Urothelium cell line (cell line): ENCODE data around the gene RGL3.
A peak's percentile ranks its signal among the peaks of the same experiment; 100 is the strongest.
"Not testable (repeated sequence)": the region's sequence is repeated elsewhere in the genome, so short reads cannot be mapped to it uniquely, and the experiment has no call there.

ENCODE experiments used
- DNase-seq: peaks from one replicate; pipeline ENCODE4 v3.0.0; 2011; ENCODE audit warnings: low spot score, mixed read lengths
- FAIRE-seq: peaks from 2 replicates; lab custom pipeline; 2011; peaks lifted over from hg19 to GRCh38; lab: Jason Lieb, UNC

RGL3 gene

GRCh38 chr19:11384778-11385129, 34.4 kb downstream of the RGL3 start:
- FAIRE-seq = no peak
- DNase-seq = no peak

DNA sequence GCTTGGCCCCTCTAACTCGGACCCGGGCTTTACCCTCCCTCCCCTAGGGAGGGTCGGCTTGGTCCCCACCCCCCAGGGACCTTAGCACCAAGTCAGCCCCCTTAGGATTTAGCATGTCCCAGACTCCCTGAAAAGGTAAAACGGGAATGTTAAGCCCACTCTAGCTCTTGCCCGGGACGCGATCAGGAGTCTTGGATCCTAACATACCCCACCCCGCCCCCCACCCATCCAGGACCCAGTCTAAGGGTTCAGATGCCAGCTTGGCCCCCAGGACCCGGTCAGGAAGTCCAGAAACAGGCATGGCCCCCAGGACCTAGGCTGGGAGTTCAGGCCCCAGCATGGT, 35.4 kb downstream of the RGL3 start:
- no peak for FAIRE-seq
- DNase-seq = no peak

GRCh38 chr19:11382898-11383705, 36.0 kb downstream of the RGL3 start:
- no peak for FAIRE-seq
- peak; percentile 62 for DNase-seq

DNA sequence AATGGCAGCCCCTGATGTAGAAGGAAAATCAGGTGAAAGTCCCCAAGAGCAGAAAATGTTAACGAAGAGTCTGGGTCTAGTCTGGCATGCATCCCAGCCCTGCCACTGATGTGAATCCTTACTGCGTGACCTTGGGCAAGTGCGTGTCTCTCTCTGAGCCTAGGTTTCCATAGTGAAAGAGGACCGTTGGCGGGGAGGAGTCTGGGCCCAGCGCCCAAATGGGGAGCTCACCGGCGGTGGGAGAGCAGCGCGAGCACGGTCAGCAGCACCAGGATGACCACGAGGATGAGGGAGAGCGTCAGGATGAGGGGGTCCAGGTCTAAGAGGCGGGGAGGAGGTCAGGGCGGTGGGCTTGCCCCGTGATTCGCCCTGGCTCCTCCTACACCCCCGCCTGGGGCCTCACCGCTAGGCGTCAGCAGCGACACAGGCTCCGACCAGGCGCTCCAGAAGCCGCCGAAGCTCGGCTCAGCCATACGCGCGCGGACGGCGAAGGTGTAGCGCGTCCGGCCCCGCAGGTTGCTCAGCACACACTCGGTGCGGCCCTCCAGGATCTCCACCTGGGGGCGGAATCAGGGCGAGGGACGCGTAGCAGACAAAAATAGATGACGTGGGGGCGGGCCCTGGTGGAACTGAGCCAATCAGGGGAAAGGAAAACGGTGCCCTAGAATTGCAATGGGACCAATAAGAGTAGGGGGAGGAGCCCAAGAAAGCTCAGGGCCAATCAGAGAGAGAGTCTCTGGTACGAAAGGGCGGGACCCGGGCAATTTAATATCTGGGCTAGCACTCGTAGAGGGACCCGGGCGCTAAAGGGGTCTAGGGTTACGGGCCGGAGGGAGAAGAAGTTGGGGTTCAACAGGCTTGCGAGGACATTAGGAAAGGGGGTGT, 38.2 kb downstream of the RGL3 start:
- DNase-seq = peak; percentile 93
- FAIRE-seq = no peak

GRCh38 chr19:11379857-11380350, 39.2 kb downstream of the RGL3 start:
- DNase-seq = no peak
- no peak for FAIRE-seq

DNA sequence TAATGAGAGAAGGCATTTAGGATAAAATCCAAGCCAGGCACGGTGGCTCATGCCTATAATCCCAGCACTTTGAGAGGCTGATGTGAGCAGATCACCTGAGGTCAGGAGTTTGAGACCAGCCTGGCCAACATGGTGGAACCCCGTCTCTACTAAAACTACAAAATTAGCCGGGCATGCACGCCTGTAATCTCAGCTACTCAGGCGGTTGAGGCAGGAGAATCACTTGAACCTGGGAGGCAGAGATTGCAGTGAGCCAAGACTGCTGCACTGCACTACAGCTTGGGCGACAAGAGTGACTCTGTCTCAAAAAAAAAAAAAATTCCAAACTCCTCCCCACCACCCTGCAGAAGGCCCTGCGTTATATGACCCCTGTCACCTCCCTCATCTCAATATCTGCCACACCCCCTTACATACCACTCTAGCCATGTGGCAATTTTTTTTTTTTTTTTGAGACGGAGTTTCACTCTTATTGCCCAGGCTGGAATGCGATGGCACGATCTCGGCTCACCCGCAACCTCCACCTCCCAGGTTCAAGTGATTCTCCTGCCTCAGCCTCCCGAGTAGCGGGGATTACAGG, 39.8 kb downstream of the RGL3 start:
- FAIRE-seq, DNase-seq: not testable (repeated sequence)

DNA sequence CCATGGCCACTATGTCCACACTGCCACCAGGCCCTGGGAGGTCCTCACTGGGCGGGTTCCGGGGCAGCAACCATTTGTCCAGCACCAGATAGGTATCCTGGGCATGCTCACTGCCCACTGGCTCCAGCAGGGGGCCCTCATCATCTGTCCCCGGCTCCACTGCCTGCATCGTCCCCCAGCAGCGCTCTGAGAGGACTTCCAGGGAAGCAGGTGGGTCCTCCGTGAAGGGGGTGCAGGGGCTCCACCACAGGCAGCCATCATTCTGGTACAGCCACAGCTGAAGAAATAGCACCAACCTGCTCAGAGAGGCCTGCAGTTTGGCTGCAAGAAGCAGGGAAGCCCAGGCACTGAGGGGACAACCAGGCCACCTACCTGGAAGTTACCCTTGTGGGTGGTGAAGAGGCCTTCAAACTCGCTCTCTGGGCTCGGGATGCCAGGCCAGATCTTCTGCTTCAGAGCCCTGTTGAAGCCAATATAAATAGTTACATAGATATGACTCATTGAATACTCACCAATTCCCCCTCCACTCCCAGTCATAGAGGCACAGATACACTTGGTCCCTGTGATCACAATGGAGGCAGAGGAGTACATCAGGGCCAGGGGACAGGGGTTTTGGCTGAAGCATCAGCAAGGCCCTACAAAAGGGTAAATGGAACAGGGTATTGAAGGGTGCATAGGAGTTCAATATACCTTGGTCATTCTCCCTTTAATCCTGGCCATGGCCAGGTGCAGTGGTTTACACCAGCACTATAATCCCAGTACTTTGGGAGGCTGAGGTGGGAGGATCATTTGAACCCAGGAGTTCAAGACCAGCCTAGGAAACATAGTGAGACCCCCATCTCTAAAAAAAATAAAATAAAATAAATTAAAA, 40.6 kb downstream of the RGL3 start:
- FAIRE-seq = no peak
- no peak for DNase-seq

DNA sequence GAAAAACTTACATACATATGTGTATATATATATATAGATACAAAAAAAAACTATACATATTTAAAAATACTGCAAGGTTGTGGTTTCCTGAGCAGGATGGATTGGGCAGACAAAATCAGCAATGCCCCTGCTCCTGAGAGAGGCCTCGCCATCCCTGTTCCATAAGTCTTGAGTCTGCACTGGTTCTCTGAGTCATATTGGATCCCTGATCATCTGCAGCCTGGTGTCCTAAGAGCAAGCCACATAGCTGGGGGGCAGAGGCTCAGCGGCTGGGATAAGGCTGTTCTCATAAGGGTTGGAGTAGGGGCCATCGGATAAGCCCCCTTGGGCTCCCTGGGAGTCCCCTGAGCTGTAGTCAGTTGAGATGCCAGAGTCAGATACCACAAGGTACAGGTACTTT, 41.4 kb downstream of the RGL3 start:
- DNase-seq = no peak
- no peak for FAIRE-seq

GRCh38 chr19:11377237-11377636, 41.9 kb downstream of the RGL3 start:
- FAIRE-seq = no peak

DNA sequence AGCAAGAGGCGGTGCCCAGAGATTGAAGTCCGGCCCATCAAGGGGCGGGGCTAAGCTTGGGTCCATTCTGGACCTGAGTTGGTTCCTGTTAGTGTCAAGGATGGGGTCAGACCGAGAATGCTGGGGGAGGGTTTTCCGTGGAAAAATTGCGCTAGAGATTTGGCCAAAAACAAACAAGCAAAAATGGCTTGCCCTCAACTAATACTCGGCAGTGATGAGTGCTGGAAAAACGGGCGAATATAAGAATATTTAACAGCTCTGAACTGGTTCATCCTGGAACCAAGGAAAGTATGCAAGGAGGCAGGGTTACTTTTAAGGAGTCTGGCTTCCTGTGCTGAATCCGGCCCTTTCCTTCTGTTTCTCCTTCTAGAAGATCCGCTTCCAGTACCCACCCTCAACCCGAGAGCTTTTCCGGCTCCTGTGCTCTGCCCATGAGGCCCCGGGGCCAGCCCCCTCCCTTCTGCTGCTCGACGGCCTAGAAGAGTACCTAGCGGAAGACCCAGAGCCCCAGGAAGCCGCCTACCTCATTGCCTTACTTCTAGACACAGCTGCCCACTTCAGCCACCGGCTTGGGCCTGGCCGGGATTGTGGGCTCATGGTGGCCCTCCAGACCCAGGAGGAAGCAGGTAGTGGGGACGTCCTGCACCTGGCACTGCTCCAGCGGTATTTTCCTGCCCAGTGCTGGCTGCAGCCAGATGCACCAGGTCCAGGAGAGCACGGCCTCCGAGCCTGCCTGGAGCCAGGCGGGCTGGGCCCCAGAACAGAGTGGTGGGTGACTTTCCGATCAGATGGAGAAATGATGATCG, 43.8 kb downstream of the RGL3 start:
- FAIRE-seq (no peak), DNase-seq (no peak)

More at GRCh38 chr19:11377237-11377636, 41.9 kb downstream of the RGL3 start:
- no peak for DNase-seq

GRCh38 chr19:11374433-11375142, 44.5 kb downstream of the RGL3 start, which contains the start of gene SWSAP1:
Gene SWSAP1, plus strand, starts transcription at chr19:11374666. Its CDS starts 15 bp downstream, at chr19:11374681.
- FAIRE-seq (peak; percentile 27), DNase-seq (peak; percentile 94)

DNA sequence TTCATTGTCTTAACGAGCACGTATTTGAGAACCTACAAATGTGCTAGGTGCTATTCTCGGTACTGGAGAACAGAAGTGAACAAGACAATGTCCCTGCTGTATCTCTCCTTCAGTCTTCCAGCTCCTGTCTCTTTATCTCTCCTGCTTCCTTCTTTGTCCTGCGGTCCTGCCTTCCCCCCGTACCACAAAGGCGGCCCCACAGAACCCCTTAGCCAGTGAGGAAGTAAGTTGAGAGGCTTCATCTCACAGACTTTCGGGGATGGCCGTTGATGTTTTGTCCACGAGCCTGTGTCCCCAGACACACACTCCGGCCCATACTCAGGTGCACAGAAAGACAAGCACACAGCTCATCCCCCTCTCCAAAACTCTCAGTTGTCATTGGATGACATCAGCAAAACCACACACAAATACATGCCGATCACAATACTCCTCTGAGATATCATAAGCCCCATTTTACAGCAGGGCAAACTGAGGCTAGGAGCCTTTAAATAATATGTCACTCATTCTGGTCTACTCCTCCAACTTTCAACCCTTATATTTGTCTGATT, 45.2 kb downstream of the RGL3 start:
- no peak for FAIRE-seq
- no peak for DNase-seq

- DNase-seq (no peak), FAIRE-seq (no peak)
Measured at GRCh38 chr19:11373166-11373884, 45.8 kb downstream of the RGL3 start.

DNA sequence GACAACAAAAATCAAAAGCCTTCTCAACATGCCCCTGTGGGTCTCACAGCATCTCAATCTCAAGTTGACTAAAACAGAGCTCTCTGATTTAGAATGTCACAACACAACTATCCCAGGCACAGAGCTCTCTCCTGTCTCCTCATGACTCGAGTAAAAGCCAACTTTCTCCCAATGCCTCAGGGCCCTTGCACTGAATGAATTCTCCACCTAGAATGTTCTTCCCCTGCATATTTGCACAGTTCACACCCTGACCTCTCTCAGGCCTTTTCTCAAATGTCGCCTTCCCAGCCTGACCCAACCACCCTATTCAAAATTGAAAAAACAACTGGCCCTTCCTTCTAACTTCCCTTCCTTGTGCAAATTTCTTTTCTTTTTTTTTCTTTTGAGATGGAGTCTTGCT, 48.4 kb downstream of the RGL3 start:
- DNase-seq (no peak), FAIRE-seq (no peak)

- FAIRE-seq (no peak), DNase-seq (no peak)
Measured at GRCh38 chr19:11367528-11367927, 51.6 kb downstream of the RGL3 start.

- no peak for DNase-seq
- FAIRE-seq = no peak
Measured at GRCh38 chr19:11365557-11366117, 53.5 kb downstream of the RGL3 start.

GRCh38 chr19:11364935-11365334, 54.2 kb downstream of the RGL3 start:
- no peak for DNase-seq
- no peak for FAIRE-seq
